GM21526 (cell line): ENCODE data around the gene DEF6.

ENCODE experiments used
- ATAC-seq: cut with Tn5 transposase; IDR thresholded peaks from one replicate; pipeline ENCODE4 v1.9.1; 2021; ENCODE audit warnings: moderate library complexity; ENCODE audit not compliant: unreplicated experiment, low FRiP score

The DEF6 gene, protein sequence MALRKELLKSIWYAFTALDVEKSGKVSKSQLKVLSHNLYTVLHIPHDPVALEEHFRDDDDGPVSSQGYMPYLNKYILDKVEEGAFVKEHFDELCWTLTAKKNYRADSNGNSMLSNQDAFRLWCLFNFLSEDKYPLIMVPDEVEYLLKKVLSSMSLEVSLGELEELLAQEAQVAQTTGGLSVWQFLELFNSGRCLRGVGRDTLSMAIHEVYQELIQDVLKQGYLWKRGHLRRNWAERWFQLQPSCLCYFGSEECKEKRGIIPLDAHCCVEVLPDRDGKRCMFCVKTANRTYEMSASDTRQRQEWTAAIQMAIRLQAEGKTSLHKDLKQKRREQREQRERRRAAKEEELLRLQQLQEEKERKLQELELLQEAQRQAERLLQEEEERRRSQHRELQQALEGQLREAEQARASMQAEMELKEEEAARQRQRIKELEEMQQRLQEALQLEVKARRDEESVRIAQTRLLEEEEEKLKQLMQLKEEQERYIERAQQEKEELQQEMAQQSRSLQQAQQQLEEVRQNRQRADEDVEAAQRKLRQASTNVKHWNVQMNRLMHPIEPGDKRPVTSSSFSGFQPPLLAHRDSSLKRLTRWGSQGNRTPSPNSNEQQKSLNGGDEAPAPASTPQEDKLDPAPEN

DNA sequence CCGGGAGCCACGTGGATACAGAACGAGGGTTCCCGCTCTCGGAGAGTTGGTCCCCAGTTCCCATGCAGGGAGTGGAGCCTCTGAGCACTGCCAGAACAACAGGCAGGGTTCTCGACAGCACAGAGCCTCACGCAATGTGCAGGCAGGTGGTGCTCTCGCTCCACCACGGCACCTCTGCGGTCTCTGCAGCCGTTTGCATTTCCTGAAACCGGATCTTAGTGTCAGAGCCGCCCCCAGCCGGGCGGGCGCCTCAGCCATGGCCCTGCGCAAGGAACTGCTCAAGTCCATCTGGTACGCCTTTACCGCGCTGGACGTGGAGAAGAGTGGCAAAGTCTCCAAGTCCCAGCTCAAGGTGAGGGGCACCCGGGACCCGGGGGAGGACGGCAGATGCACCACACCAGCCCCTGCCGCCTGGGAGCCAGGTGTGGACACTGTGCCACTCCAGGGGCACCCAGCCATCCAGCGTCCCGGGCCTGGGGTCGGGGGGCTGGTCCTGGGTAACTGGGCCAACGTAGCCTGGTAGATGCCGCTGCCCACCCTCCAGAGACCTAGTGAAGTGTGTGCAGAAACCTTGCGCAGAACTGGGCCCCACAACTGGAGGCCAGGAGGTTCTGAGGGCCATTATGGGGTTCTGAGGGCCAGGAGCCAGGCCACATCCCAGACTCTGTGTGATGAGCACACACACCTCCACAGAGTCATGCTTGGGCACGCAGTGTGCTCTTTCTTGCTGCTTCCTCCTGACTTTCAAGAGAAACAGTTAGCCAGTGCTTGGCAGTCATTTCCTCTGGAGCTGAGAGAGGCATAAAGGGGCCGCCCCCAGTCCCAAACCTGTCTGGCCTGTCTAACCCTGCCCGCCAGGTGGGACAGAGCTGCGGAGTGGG is at the start of gene DEF6:
DEF6 (plus strand) TSS at position 218 of the 881 bp plus-strand sequence; CDS start at position 257, 39 bp downstream.
- ATAC-seq: peak; percentile 60

GRCh38 chr6:35248300-35248699 is 49.3 kb upstream of the DEF6 start:
- no peak for ATAC-seq

DNA sequence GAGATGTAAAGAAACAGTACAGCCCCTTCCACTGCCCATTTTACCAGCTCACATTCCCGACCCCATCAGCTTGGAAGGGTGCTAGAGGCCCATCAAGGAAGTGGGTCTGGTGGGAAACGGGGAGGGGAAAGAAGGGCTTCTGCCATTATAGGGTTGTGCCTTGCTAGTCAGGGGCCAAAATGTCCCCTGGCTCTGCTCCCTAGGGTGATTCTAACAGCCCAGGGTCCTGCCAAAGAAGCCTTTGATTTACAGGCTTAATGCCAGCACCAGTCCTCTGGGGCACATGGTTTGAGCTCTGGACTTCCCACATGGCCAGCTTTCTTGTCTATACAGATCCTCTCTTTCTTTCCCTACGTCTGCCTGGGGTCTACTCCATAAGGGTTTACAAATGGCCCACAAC is 48.7 kb upstream of the DEF6 start:
- ATAC-seq: no peak

DNA sequence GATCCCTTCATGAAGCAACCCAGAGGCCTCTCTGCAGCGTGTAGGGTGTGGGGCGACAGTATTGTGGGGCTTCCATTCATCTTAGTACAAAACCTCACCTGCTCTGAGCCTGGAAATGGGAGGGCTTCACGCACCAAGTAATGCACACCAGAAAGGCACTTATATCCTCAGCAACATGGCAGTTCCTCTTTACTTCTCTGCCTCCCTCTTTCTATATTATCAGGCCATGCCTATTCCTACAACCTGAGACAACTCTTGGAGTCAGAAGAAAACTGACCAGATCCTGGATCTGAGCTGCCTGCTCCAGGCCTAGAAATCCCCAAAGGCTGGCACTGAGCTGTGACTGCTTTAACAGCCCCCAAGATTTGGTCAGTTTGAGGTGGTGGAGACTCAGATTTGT is 45.7 kb upstream of the DEF6 start:
- no peak for ATAC-seq

DNA sequence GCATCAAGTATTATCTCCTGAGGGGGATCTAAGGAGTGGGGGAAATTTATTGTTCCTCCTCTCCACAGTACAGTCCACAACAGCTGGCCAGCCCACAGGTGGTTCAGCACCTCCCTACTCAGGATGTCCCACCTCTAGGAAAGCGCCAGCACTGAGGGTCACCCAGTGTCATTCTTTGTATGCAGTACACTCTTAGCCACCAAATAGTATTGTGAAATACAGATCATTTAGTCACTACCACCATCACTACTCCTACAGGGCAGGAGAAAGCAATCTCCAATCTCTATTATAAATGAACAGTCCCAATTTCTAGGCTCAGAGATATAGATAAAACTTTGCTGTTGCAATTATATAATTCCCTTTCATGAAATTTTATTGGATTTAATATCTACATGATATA is 44.4 kb upstream of the DEF6 start:
- ATAC-seq: no peak

- ATAC-seq: no peak
Observed at GRCh38 chr6:35258336-35258735, 39.3 kb upstream of the DEF6 start.

GRCh38 chr6:35258858-35259193 is 38.8 kb upstream of the DEF6 start:
- ATAC-seq: peak; percentile 12

- ATAC-seq: peak; percentile 67
Observed at GRCh38 chr6:35259194-35259947, 38.2 kb upstream of the DEF6 start, which contains the start of gene ZNF76. ZNF76 (plus strand) TSS chr6:35259735; CDS start chr6:35281152, 21,417 bp downstream.

GRCh38 chr6:35259948-35260590 is 37.5 kb upstream of the DEF6 start:
- peak; percentile 23 for ATAC-seq

DNA sequence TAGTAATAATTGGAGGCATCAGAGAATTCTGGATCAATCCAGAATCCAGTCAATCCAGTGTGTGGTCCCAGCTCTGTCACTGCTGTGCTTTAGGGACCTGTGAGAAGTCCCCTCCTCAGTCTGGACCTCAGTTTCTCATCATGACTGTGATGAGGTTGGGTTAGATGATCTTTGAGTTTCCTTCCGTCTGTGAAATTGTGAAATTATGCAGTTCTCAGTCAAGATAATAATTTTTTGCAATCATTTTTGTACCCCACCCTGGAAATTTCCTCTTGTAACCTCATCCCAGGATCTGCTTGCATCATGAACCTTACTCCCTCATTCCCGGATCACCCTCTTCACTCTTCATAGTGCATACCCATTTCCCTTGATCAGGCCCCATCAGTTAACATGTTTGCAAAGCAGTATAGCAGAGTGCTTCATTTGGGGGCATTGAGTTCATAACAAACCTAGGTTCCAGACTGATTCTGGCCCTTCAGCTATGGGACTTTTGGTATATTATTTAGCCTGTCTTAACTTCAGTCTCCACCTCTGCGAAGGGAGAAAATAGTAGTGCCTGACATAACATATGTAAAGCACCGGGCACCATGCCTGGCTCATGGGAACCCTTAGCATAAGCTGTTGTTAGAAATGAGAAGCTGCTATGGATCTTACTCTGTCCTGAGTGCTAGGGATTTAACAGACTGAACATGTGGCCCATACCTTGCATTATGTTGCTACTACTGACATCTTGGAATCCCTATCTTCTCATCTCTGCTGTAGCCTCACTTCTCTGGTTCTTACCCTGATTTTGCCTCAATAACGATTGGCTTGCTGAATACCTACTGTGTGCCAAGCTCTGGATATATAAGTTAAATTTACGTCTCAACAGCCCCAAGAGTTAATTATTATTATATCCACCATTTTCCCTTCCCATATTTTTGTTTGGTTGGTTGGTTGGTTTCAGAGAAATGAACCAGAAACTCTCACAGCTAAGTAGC is 36.7 kb upstream of the DEF6 start:
- ATAC-seq: no peak

DNA sequence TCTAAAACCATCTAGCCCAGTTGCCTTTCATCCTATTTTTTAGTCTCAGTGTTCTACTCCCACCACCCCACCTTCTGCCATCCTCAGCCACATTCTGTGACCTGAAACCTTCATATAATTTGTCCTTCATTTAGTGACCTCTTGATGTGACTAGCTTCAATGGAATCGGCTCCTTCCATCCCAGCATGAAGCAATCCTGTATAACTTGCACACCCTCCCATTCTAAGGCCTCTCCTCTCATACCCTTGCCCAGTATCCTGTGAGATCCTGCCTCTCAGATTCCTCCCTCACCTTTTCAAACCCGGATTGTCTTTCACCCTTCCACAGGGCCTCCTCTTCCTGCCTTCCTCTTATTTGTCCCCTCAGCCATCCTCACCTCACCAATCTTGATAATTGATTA is 35.0 kb upstream of the DEF6 start:
- no peak for ATAC-seq

DNA sequence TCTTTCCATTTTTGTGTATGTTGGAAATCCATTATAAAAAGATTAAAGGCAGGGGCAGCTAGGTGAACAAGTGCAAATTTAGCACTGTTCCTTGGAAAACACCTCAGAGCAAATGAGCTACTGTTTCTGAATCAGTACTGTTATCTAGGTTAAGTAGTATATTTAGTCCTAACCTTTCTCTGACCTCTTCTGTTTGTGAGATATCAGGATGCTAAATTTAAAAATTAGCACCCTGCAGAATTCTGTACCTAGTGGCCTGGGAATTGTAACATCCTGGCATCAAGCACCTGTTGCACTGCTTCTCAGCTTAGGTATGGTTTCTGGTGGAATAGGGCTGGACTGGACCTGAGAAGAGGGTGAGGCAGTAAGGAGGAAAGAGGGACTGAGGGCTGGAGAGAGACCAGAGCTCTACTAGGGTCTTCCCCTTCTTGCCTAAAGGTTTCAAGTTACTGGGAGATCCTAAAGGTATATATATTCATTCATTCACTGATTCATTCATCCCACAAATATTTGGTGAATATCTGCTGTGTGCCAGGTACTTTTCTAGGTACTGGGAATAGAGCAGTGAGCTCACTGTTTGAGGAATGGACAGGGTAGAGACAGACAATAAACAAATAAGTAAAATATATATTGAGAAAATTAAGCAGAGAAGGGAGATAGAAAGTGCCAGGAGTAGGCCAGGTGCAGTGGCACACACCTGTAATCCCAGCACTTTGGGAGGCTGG is 32.9 kb upstream of the DEF6 start:
- no peak for ATAC-seq

- ATAC-seq: no peak
Observed at GRCh38 chr6:35265523-35265922, 32.1 kb upstream of the DEF6 start.

GRCh38 chr6:35267446-35267845 is 30.2 kb upstream of the DEF6 start:
- ATAC-seq: no peak

DNA sequence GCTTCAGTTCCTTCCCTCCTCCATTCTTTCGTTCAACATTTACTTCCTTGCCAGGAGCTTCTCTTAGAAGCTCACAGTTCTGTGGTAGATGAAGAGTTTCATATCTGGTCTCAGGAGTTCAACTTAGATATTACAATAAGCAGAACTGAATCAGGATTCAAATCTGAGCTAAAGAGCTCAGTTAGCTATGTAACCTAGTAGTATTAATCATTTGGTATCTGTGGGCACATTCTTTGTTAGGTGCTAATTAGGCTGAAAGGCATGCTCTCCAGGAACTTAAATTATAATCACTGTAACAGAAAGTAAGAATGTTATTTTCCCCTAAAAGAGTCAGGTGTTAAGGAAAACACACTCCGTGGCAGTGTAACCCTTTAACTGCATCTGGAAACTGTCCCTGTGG is 29.7 kb upstream of the DEF6 start:
- ATAC-seq: no peak

DNA sequence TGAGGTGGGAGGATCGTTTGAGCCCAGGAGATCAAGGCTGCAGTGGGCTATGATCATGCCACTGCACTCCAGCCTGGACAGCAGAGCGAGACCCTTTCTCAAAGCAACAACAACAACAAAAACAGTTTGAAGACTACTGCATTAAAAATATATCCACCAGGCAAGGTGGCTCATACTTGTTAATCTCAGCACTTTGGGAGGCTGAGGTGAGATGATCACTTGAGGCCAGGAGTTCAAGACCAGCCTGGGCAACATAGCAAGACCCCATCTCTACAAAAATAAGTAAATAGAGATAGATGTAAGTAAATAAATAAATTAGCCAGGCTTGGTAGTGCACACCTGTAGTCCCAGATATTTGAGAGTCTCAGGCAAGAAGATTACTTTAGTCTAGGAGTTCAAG is 25.6 kb upstream of the DEF6 start:
- ATAC-seq: no peak

GRCh38 chr6:35273822-35274559 is 23.6 kb upstream of the DEF6 start:
- no peak for ATAC-seq
